ENCODE measurements around the gene MOGAT2. TPM values are rescaled to one million over a fixed set of nuclear protein-coding genes. Genes with fewer than 3 reads are reported as not detected.
A peak's percentile ranks its signal among the peaks of the same experiment; 100 is the strongest.

The MOGAT2 gene
- total and polyA plus RNA-seq, 2 of the 13 experiments (the other 11 are each of a cell fraction or from before 2014, with no cell fraction given), result 27.2 to 27.8 TPM

GRCh38 chr11:75719340-75720239 is 2.0 kb downstream of the MOGAT2 start (continued):
- no peak for TF ChIP-seq SKIL (CRISPR knock-in tag; IDR thresholded peaks at IDR 0.05; ENCODE audit: borderline replicate concordance)
- peak; percentile 25; the same call in 1 of the 2 replicates for TF ChIP-seq KDM2A (CRISPR knock-in tag; IDR thresholded peaks at IDR 0.05; ENCODE audit: borderline replicate concordance, low read depth)
- peak; percentile 34; the same call in 1 of the 2 replicates for TF ChIP-seq ZNF607 (CRISPR knock-in tag; IDR thresholded peaks at IDR 0.05; ENCODE audit: borderline replicate concordance)
- TF ChIP-seq SALL2 (CRISPR knock-in tag; IDR thresholded peaks at IDR 0.05), result no peak
- no peak for TF ChIP-seq TMF1 (CRISPR knock-in tag; IDR thresholded peaks at IDR 0.05; ENCODE audit: low read depth)
- no peak for TF ChIP-seq SCMH1 (CRISPR knock-in tag; IDR thresholded peaks at IDR 0.05; ENCODE audit: borderline replicate concordance)
- peak; percentile 69; the same call in 1 of the 2 replicates for TF ChIP-seq PRDM10 (CRISPR knock-in tag; IDR thresholded peaks at IDR 0.05; ENCODE audit: low read depth)
- no peak for TF ChIP-seq MBNL3 (CRISPR knock-in tag; conservative IDR thresholded peaks at IDR 0.05)
- no peak for TF ChIP-seq MBD4 (IDR thresholded peaks at IDR 0.05; ENCODE audit: borderline replicate concordance, low read length)
- no peak for TF ChIP-seq ZNF136 (CRISPR knock-in tag; IDR thresholded peaks at IDR 0.05; ENCODE audit: low read depth)
- peak; percentile 29; the same call in 1 of the 2 replicates for TF ChIP-seq ZNF44 (CRISPR knock-in tag; IDR thresholded peaks at IDR 0.05)
- peak; percentile 99 for TF ChIP-seq ZNF121 (CRISPR knock-in tag; IDR thresholded peaks at IDR 0.05)
- TF ChIP-seq RORA (CRISPR knock-in tag; IDR thresholded peaks at IDR 0.05), result no peak
- TF ChIP-seq ZSCAN31 (CRISPR knock-in tag; IDR thresholded peaks at IDR 0.05; ENCODE audit: low read depth), result peak; percentile 40; the same call in 1 of the 2 replicates
- TF ChIP-seq GLMP (CRISPR knock-in tag; IDR thresholded peaks at IDR 0.05; ENCODE audit: borderline replicate concordance), result no peak
- peak; percentile 54; the same call in 1 of the 2 replicates for TF ChIP-seq MEF2D (CRISPR knock-in tag; IDR thresholded peaks at IDR 0.05)
- TF ChIP-seq GZF1 (CRISPR knock-in tag; IDR thresholded peaks at IDR 0.05), result no peak
- peak; percentile 53; the same call in 1 of the 2 replicates for TF ChIP-seq MIER3 (CRISPR knock-in tag; IDR thresholded peaks at IDR 0.05; ENCODE audit: borderline replicate concordance)
- no peak; the same call in 1 of the 2 replicates for TF ChIP-seq KDM5A (IDR thresholded peaks at IDR 0.05; ENCODE audit: borderline replicate concordance, low read length)
- no peak for TF ChIP-seq ZNF362 (CRISPR knock-in tag; IDR thresholded peaks at IDR 0.05; ENCODE audit: borderline replicate concordance)
